ENCODE data around the gene ENTREP1.

ENTREP1 gene

GRCh38 chr9:69411931-69412740 lies 87.1 kb downstream of the ENTREP1 start:
- TF ChIP-seq CTCF (conservative IDR thresholded peaks at IDR 0.05) = no peak

GRCh38 chr9:69412741-69413150 lies 87.7 kb downstream of the ENTREP1 start:
- TF ChIP-seq CTCF (conservative IDR thresholded peaks at IDR 0.05) = peak; percentile 73

More at GRCh38 chr9:69411931-69412740, 87.1 kb downstream of the ENTREP1 start:
- H3K27ac ChIP-seq = no peak overlapping the region

GRCh38 chr9:69420611-69421270 lies 95.7 kb downstream of the ENTREP1 start:
- no peak overlapping the region for H3K27ac ChIP-seq
- no peak for TF ChIP-seq CTCF (conservative IDR thresholded peaks at IDR 0.05)

More at GRCh38 chr9:69412741-69413150, 87.7 kb downstream of the ENTREP1 start:
- no peak overlapping the region for H3K27ac ChIP-seq

- TF ChIP-seq CTCF (conservative IDR thresholded peaks at IDR 0.05) = peak; percentile 77
- H3K27ac ChIP-seq = no peak overlapping the region
These were observed 97.1 kb downstream of the ENTREP1 start for GRCh38 chr9:69421908-69422801.

GRCh38 chr9:69425136-69425801 lies 100.3 kb downstream of the ENTREP1 start:
- H3K27ac ChIP-seq = no peak overlapping the region; the same call in 1 of the 2 replicates
- peak; percentile 49 for TF ChIP-seq CTCF (conservative IDR thresholded peaks at IDR 0.05)

GRCh38 chr9:69427286-69427685 lies 102.3 kb downstream of the ENTREP1 start:
- H3K27ac ChIP-seq = no peak overlapping the region
- no peak for TF ChIP-seq CTCF (conservative IDR thresholded peaks at IDR 0.05)
